H1 (cell line): Measurements from ENCODE around the gene INPP5A. TPM values are rescaled to one million over a fixed set of nuclear protein-coding genes. Genes with fewer than 3 reads are reported as not detected.

Experiments used
- CTCF ChIA-PET: fragments of 300-600 bp; sonication (Branson Sonifier 250); formaldehyde crosslinking; loops from one replicate; lab custom pipeline; 2021; ENCODE audit not compliant: partially characterized antibody; lab: Charles Lee
- POLR2A ChIA-PET: fragments of 300-600 bp; sonication (Branson Sonifier 250); formaldehyde crosslinking; loops from one replicate; lab custom pipeline; 2021; ENCODE audit warnings: inconsistent platforms; ENCODE audit not compliant: partially characterized antibody; lab: Charles Lee
- DNase-seq, 2 experiments: peaks; one replicate each; pipeline versions ENCODE4 v3.0.0 to v3.0.0-alpha.2; 2010 to 2022; ENCODE audit warnings: low spot score in 2 of 2, low read depth in 1 of 2, mixed read lengths in 1 of 2
- FAIRE-seq: peaks from 2 replicates; lab custom pipeline; 2011; peaks lifted over from hg19 to GRCh38; lab: Jason Lieb, UNC
- H2AFZ ChIP-seq: 2 replicates; pipeline ENCODE4 v1.8.1; 2012; ENCODE audit warnings: low read length, inconsistent platforms
- H2AK5ac ChIP-seq: 2 replicates; pipeline ENCODE4 v1.6.1; 2013; ENCODE audit warnings: low read depth, low read length
- H2BK120ac ChIP-seq: replicated peaks from 2 replicates; pipeline ENCODE3; 2013; ENCODE audit warnings: low read depth, low read length, inconsistent platforms
- H2BK12ac ChIP-seq: 2 replicates; pipeline ENCODE4 v1.6.1; 2013; ENCODE audit warnings: low read depth, low read length
- H2BK15ac ChIP-seq: 2 replicates; pipeline ENCODE4 v1.6.1; 2013; ENCODE audit warnings: low read length
- H2BK20ac ChIP-seq: 2 replicates; pipeline ENCODE4 v1.6.1; 2013; ENCODE audit warnings: low read length
- H2BK5ac ChIP-seq: 2 replicates; pipeline ENCODE4 v1.6.1; 2013; ENCODE audit warnings: low read depth, low read length
- H3K14ac ChIP-seq: 2 replicates; pipeline ENCODE4 v1.6.1; 2013; ENCODE audit warnings: inconsistent platforms; ENCODE audit not compliant: insufficient read length
- H3K18ac ChIP-seq: 2 replicates; pipeline ENCODE4 v1.6.1; 2013; ENCODE audit warnings: low read length; ENCODE audit errors: extremely low read depth
- H3K23ac ChIP-seq: 2 replicates; pipeline ENCODE4 v1.6.1; 2013; ENCODE audit warnings: inconsistent platforms; ENCODE audit not compliant: insufficient read length
- H3K23me2 ChIP-seq: 2 replicates; pipeline ENCODE4 v1.6.1; 2013; ENCODE audit warnings: low read depth, low read length
- H3K27ac ChIP-seq: 2 replicates; pipeline ENCODE4 v1.6.1; 2011; ENCODE audit warnings: low read depth, low read length, inconsistent platforms
- H3K27me3 ChIP-seq, 4 experiments: replicated peaks in 1 of 4; 1 replicate in 1 of 4; 2 replicates in 3 of 4; pipeline versions ENCODE4 v1.6.1 to v1.8.1; 2011 to 2013; ENCODE audit warnings: low read length in 3 of 4, mild to moderate bottlenecking in 3 of 4, inconsistent platforms in 2 of 4, mixed read lengths in 2 of 4, moderate library complexity in 1 of 4; ENCODE audit not compliant: control insufficient read depth in 3 of 4, insufficient read depth in 3 of 4; ENCODE audit errors: extremely low read depth in 1 of 4
- H3K36me3 ChIP-seq, 4 experiments: 2 replicates each; pipeline versions ENCODE4 v1.6.1 to v1.8.1; 2011 to 2013; ENCODE audit warnings: mild to moderate bottlenecking in 4 of 4, low read length in 3 of 4, moderate library complexity in 2 of 4, control low read depth in 1 of 4, inconsistent platforms in 1 of 4; ENCODE audit not compliant: insufficient read depth in 4 of 4, control insufficient read depth in 2 of 4
- H3K4ac ChIP-seq: replicated peaks from 2 replicates; pipeline ENCODE3; 2013; ENCODE audit warnings: low read length, low read depth, mixed read lengths, inconsistent platforms; ENCODE audit not compliant: insufficient read length
- H3K4me1 ChIP-seq, 4 experiments: replicated peaks in 1 of 4; 1 replicate in 1 of 4; 2 replicates in 3 of 4; pipeline versions ENCODE4 v1.6.1 to v1.8.1; 2011 to 2013; ENCODE audit warnings: low read length in 3 of 4, inconsistent platforms in 2 of 4, mixed read lengths in 1 of 4; ENCODE audit not compliant: insufficient read depth in 4 of 4, control insufficient read depth in 3 of 4
- H3K4me2 ChIP-seq, 2 experiments: 2 replicates each; pipeline versions ENCODE4 v1.6.1 to v1.8.1; 2011 to 2013; ENCODE audit warnings: low read depth in 2 of 2, low read length in 2 of 2, control low read depth in 1 of 2, inconsistent platforms in 1 of 2, mild to moderate bottlenecking in 1 of 2; ENCODE audit not compliant: insufficient read depth in 1 of 2
- H3K4me3 ChIP-seq, 4 experiments: fragments of 200-600, 300-600 bp in 1 of 4; sonication (generic), shearing (Covaris generic), sonication (Bioruptor Twin) in 1 of 4; 2 replicates each; pipeline versions ENCODE4 v1.5.1 to v1.8.1; 2011 to 2016; ENCODE audit warnings: low read length in 4 of 4, low read depth in 3 of 4, control low read depth in 2 of 4, inconsistent platforms in 2 of 4, mild to moderate bottlenecking in 2 of 4, mixed read lengths in 1 of 4, moderate library complexity in 1 of 4; ENCODE audit not compliant: insufficient read depth in 2 of 4; ENCODE audit errors: extremely low read depth in 1 of 4
- H3K56ac ChIP-seq: replicated peaks from 2 replicates; pipeline ENCODE3; 2013; ENCODE audit warnings: low read depth, mild to moderate bottlenecking, mixed read lengths, low read length, inconsistent platforms; ENCODE audit not compliant: insufficient read length
- H3K79me1 ChIP-seq: 2 replicates; pipeline ENCODE4 v1.6.1; 2013; ENCODE audit warnings: low read depth, low read length, control low read depth
- H3K79me2 ChIP-seq, 2 experiments: 2 replicates each; pipeline versions ENCODE4 v1.6.1 to v1.8.1; 2012 to 2013; ENCODE audit warnings: low read length in 2 of 2, mild to moderate bottlenecking in 2 of 2, inconsistent platforms in 1 of 2; ENCODE audit not compliant: insufficient read depth in 2 of 2, control insufficient read depth in 1 of 2
- H3K9ac ChIP-seq, 4 experiments: replicated peaks in 1 of 4; 1 replicate in 1 of 4; 2 replicates in 3 of 4; pipeline versions ENCODE4 v1.6.1 to v1.8.1; 2011 to 2013; ENCODE audit warnings: low read depth in 3 of 4, low read length in 3 of 4, control low read depth in 2 of 4, mild to moderate bottlenecking in 2 of 4, moderate library complexity in 2 of 4, inconsistent platforms in 1 of 4; ENCODE audit errors: extremely low read depth in 1 of 4
- H3K9me3 ChIP-seq, 2 experiments: 2 replicates each; pipeline versions ENCODE4 v1.6.1 to v1.8.1; 2012 to 2013; ENCODE audit warnings: mild to moderate bottlenecking in 2 of 2, moderate library complexity in 2 of 2, control low read depth in 1 of 2, inconsistent platforms in 1 of 2, low read depth in 1 of 2, low read length in 1 of 2, mixed read lengths in 1 of 2; ENCODE audit not compliant: insufficient read depth in 2 of 2
- H4K20me1 ChIP-seq, 2 experiments: replicated peaks in 1 of 2; 2 replicates each; pipeline versions ENCODE3 to v1.8.1; 2011 to 2013; ENCODE audit warnings: inconsistent platforms in 2 of 2, low read length in 2 of 2, mild to moderate bottlenecking in 1 of 2; ENCODE audit not compliant: insufficient read depth in 2 of 2, control insufficient read depth in 1 of 2
- H4K5ac ChIP-seq: 2 replicates; pipeline ENCODE4 v1.6.1; 2013; ENCODE audit warnings: low read length, low read depth, mixed read lengths, inconsistent platforms; ENCODE audit not compliant: insufficient read length
- H4K8ac ChIP-seq: 2 replicates; pipeline ENCODE4 v1.8.0; 2013; ENCODE audit warnings: mild to moderate bottlenecking, moderate library complexity, low read length, inconsistent platforms; ENCODE audit not compliant: insufficient read depth; ENCODE audit errors: extremely low read depth
- H4K91ac ChIP-seq: replicated peaks from 2 replicates; pipeline ENCODE3; 2013; ENCODE audit warnings: low read length, mixed read lengths, inconsistent platforms; ENCODE audit not compliant: insufficient read length
- ATF2 ChIP-seq: IDR thresholded peaks from 2 replicates; pipeline ENCODE4 v1.6.1; 2012; ENCODE audit warnings: low read length, inconsistent platforms
- BCL11A ChIP-seq, 2 experiments: IDR thresholded peaks; one replicate each; pipeline ENCODE4 v1.6.1; 2011; ENCODE audit warnings: low read depth in 2 of 2, low read length in 2 of 2, mild to moderate bottlenecking in 2 of 2
- CHD1 ChIP-seq: IDR thresholded peaks from 2 replicates; pipeline ENCODE4 v1.6.1; 2012; ENCODE audit warnings: low read depth, low read length, improper control_type of control experiment
- EZH2 ChIP-seq: fragments of 200-600 bp; sonication (generic); IDR thresholded peaks from 2 replicates; pipeline ENCODE4 v1.7.1; 2012; ENCODE audit warnings: low read depth, mild to moderate bottlenecking, moderate library complexity, low read length, inconsistent platforms; ENCODE audit not compliant: severe bottlenecking
- JUND ChIP-seq: IDR thresholded peaks from 2 replicates; pipeline ENCODE4 v1.6.1; 2011; ENCODE audit warnings: mild to moderate bottlenecking, improper control_type of control experiment, low read length
- KDM4A ChIP-seq: IDR thresholded peaks from one replicate; pipeline ENCODE4 v1.7.1; 2012; ENCODE audit warnings: low read depth, mild to moderate bottlenecking, moderate library complexity, low read length, inconsistent platforms; ENCODE audit not compliant: severe bottlenecking
- KDM5A ChIP-seq: fragments of 200-600 bp; IDR thresholded peaks from 2 replicates; pipeline ENCODE4 v1.7.1; 2012; ENCODE audit warnings: mild to moderate bottlenecking, low read length, inconsistent platforms, mixed read lengths
- MAFK ChIP-seq: IDR thresholded peaks from 2 replicates; pipeline ENCODE4 v1.6.1; 2012; ENCODE audit warnings: low read depth, mild to moderate bottlenecking, improper control_type of control experiment, low read length
- RNF2 ChIP-seq: fragments of 200-900, 300-1000 bp; sonication (generic); IDR thresholded peaks from 2 replicates; pipeline ENCODE4 v1.7.1; 2016; ENCODE audit warnings: borderline replicate concordance, low read depth, mild to moderate bottlenecking, antibody characterized with exemption, low read length; ENCODE audit not compliant: poor library complexity, severe bottlenecking; ENCODE audit errors: missing control alignments
- SRF ChIP-seq: IDR thresholded peaks from 2 replicates; pipeline ENCODE4 v1.6.1; 2011; ENCODE audit warnings: mild to moderate bottlenecking, low read depth, low read length, moderate library complexity
- YY1 ChIP-seq: IDR thresholded peaks from 2 replicates; pipeline ENCODE4 v1.6.1; 2011; ENCODE audit warnings: low read depth, mild to moderate bottlenecking, low read length
- WGBS, 2 experiments: shearing (Covaris generic) in 1 of 2; methylation state at CpG; one replicate each; pipeline versions ENCODE4 v1.1.6 to v1.1.7; 2013 to 2015; ENCODE audit warnings: low lambda C conversion rate in 2 of 2, mixed read lengths in 2 of 2, inconsistent platforms in 1 of 2, low coverage in 1 of 2, missing lambda C conversion rate in 1 of 2; ENCODE audit not compliant: insufficient replicate concordance in 2 of 2, insufficient coverage in 1 of 2, insufficient read length in 1 of 2; ENCODE audit errors: extremely low coverage in 1 of 2, missing lambda C conversion rate in 1 of 2; 5-methylcytosine and 5-hydroxymethylcytosine counted together
- polyA plus RNA-seq, 7 experiments: library from polyadenylated mRNA; depleted of rRNA in 3 of 7; stranded (reverse) in 5 of 7; unstranded in 2 of 7; fragments of >200 nt in 5 of 7; fragments of 200-250 nt in 2 of 7; gene quantifications; 1 replicate in 5 of 7; 2 replicates in 1 of 7; 4 replicates in 1 of 7; pipeline versions ENCODE4 v1.2.1 to v1.2.3, GENCODE V29; 2011 to 2013; ENCODE audit warnings: missing spikeins in 2 of 7, mixed read lengths in 2 of 7
- total RNA-seq: library from RNA; stranded (reverse); fragmentation: NEBNext Ultra II Directional; extraction: Animal tissue kit (Norgen Biotek cat#: 25700); gene quantifications from 2 replicates; pipeline ENCODE4 v1.2.1, GENCODE V29; 2021

Gene INPP5A
- total and polyA plus RNA-seq, 2 of the 8 experiments (the other 6 are each of a cell fraction or from before 2014, with no cell fraction given), result 19.7 to 27.5 TPM

GRCh38 chr10:132586739-132587138 lies 49.2 kb downstream of the INPP5A start:
- Histone ChIP-seq H3K9ac (no peak overlapping the region), H3K27me3 (no peaks in the 10 kb centered on the region), H4K8ac (no peak overlapping the region), H3K4me1 (peaks cover 0 to 4% (median under 1%) of the 10 kb centered on the region in 4 experiments; a peak in 2 of 7 replicates), H2BK20ac (no peak overlapping the region), H2AFZ (no peak overlapping the region), H2BK120ac (no peak overlapping the region), H3K4me2 (no peak overlapping the region), H2BK5ac (no peak overlapping the region), H2BK15ac (no peak overlapping the region), H3K79me1 (peaks cover 14% of the 10 kb centered on the region), H3K36me3 (no peaks in the 10 kb centered on the region), H3K9me3 (no peaks in the 10 kb centered on the region), H2AK5ac (no peak overlapping the region), H2BK12ac (no peak overlapping the region), H3K79me2 (peaks cover 0 to 13% of the 10 kb centered on the region in 2 experiments; a peak in 2 of 4 replicates), H4K20me1 (peaks cover 2 to 12% of the 10 kb centered on the region in 2 experiments), H3K18ac (no peak overlapping the region), H3K56ac (no peak overlapping the region), H3K23ac (no peak overlapping the region), H3K27ac (no peak overlapping the region), H3K4ac (no peak overlapping the region), H4K5ac (no peak overlapping the region), H3K23me2 (no peaks in the 10 kb centered on the region), H4K91ac (no peak overlapping the region), H3K4me3 (no peak overlapping the region), H3K14ac (no peak overlapping the region)
- no peak for DNase-seq
- ChIA-PET POLR2A (no interaction called here), CTCF (interaction anchor here (1.1 kb wide), 1 partner anchor 27 kb away, joined by 3 read pairs; no protein-coding TSS in a partner anchor)
- TF ChIP-seq EZH2, result no peak
- no peak for TF ChIP-seq YY1
- TF ChIP-seq KDM5A, result no peak
- no peak for TF ChIP-seq MAFK
- TF ChIP-seq SRF, result no peak
- no peak for TF ChIP-seq KDM4A
- no peak for TF ChIP-seq ATF2
- no peak for TF ChIP-seq CHD1
- no peak for TF ChIP-seq BCL11A (IDR thresholded peaks at IDR 0.05; ENCODE audit: low read depth in 2 of 2, low read length in 2 of 2)
- no peak for TF ChIP-seq JUND
- TF ChIP-seq RNF2, result no peak
- no peak for FAIRE-seq
- 93% methylated on average over 22 of the region's 22 CpGs; no CpG with 5 or more reads in 1 of the 2 experiments for WGBS, 2 experiments
